Activated T-helper 17 cell treated with anti-CD3 and anti-CD28 coated beads, Interleukin-2, amount 50 U/mL, for 72 hours (primary cell): Measurements from ENCODE around the gene HBA1. TPM values are rescaled to one million over a fixed set of nuclear protein-coding genes. Genes with fewer than 3 reads are reported as not detected.
A peak's percentile ranks its signal among the peaks of the same experiment; 100 is the strongest.
"Not testable (repeated sequence)": the region's sequence is repeated elsewhere in the genome, so short reads cannot be mapped to it uniquely, and the experiment has no call there.

Experiments
- ATAC-seq: fragments of 150-1000 bp; cut with Tn5 transposase; replicated peaks from 2 replicates; pipeline ENCODE4 v1.10.0; 2021; ENCODE audit warnings: mild to moderate bottlenecking, moderate library complexity
- H3K27ac Mint-ChIP-seq: one replicate; pipeline ENCODE4 v1.8.0; 2022; ENCODE audit warnings: mixed read lengths
- H3K27me3 Mint-ChIP-seq: one replicate; pipeline ENCODE4 v1.8.0; 2022; ENCODE audit warnings: mixed read lengths
- H3K36me3 Mint-ChIP-seq: one replicate; pipeline ENCODE4 v1.8.0; 2022; ENCODE audit warnings: low read depth, mild to moderate bottlenecking, mixed read lengths
- H3K4me1 Mint-ChIP-seq: one replicate; pipeline ENCODE4 v1.8.0; 2022; ENCODE audit warnings: mixed read lengths
- H3K4me3 Mint-ChIP-seq: one replicate; pipeline ENCODE4 v1.8.0; 2022; ENCODE audit warnings: mild to moderate bottlenecking, mixed read lengths
- H3K9me3 Mint-ChIP-seq: one replicate; pipeline ENCODE4 v1.8.0; 2022; ENCODE audit warnings: mixed read lengths
- total RNA-seq, 2 donors: library from RNA; stranded (reverse); gene quantifications; one replicate each; pipeline ENCODE4 v1.2.3, GENCODE V29; 2022

Gene HBA1
- total RNA-seq, 2 donors from 2014 or later, result not detected

- not testable (repeated sequence) for H3K36me3 Mint-ChIP-seq, H3K4me3 Mint-ChIP-seq, H3K9me3 Mint-ChIP-seq, ATAC-seq, H3K4me1 Mint-ChIP-seq, H3K27ac Mint-ChIP-seq
- peaks cover 36% of the 10 kb centered on the region for H3K27me3 Mint-ChIP-seq
Observed at GRCh38 chr16:176006-176405, 474 bp upstream of the HBA1 start.

GRCh38 chr16:177394-177822 lies 928 bp downstream of the HBA1 start:
- Mint-ChIP-seq H3K36me3 (no peaks in the 10 kb centered on the region), H3K27ac (no peak overlapping the region), H3K9me3 (no peaks in the 10 kb centered on the region), H3K4me1 (no peaks in the 10 kb centered on the region), H3K27me3 (peaks cover 32% of the 10 kb centered on the region), H3K4me3 (peak overlapping the region; percentile 19)
- ATAC-seq, result no peak

GRCh38 chr16:177981-178667 lies 1.6 kb downstream of the HBA1 start:
- H3K27me3 Mint-ChIP-seq, result peaks cover 32% of the 10 kb centered on the region
- H3K9me3 Mint-ChIP-seq, result no peaks in the 10 kb centered on the region

GRCh38 chr16:178668-179015 lies 2.2 kb downstream of the HBA1 start:
- Mint-ChIP-seq H3K9me3 (no peaks in the 10 kb centered on the region), H3K27me3 (peaks cover 28% of the 10 kb centered on the region), H3K4me1 (no peaks in the 10 kb centered on the region), H3K36me3 (no peaks in the 10 kb centered on the region), H3K4me3 (no peak overlapping the region), H3K27ac (no peak overlapping the region)
- no peak for ATAC-seq

More at GRCh38 chr16:177981-178667, 1.6 kb downstream of the HBA1 start:
- H3K27ac Mint-ChIP-seq, result no peak overlapping the region
- ATAC-seq, result no peak
- H3K36me3 Mint-ChIP-seq, result no peaks in the 10 kb centered on the region
- no peaks in the 10 kb centered on the region for H3K4me1 Mint-ChIP-seq
- peak overlapping the region; percentile 19 for H3K4me3 Mint-ChIP-seq

GRCh38 chr16:179211-180092 lies 3.0 kb downstream of the HBA1 start:
- no peak for ATAC-seq
- H3K27ac Mint-ChIP-seq, result no peak overlapping the region
- peaks cover 26% of the 10 kb centered on the region for H3K27me3 Mint-ChIP-seq
- H3K36me3 Mint-ChIP-seq, result no peaks in the 10 kb centered on the region
- H3K4me3 Mint-ChIP-seq, result peak overlapping the region; percentile 42
- H3K4me1 Mint-ChIP-seq, result no peaks in the 10 kb centered on the region
- no peaks in the 10 kb centered on the region for H3K9me3 Mint-ChIP-seq

DNA sequence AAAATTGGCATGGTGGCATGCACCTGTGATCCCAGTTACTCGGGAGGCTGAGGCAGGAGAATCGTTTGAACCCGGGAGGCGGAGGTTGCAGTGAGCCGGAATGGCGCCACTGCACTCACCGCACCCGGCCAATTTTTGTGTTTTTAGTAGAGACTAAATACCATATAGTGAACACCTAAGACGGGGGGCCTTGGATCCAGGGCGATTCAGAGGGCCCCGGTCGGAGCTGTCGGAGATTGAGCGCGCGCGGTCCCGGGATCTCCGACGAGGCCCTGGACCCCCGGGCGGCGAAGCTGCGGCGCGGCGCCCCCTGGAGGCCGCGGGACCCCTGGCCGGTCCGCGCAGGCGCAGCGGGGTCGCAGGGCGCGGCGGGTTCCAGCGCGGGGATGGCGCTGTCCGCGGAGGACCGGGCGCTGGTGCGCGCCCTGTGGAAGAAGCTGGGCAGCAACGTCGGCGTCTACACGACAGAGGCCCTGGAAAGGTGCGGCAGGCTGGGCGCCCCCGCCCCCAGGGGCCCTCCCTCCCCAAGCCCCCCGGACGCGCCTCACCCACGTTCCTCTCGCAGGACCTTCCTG lies 3.7 kb downstream of the HBA1 start, which contains the start of gene HBQ1:
Gene HBQ1 (plus strand): TSS at position 359 of the 575 bp plus-strand sequence. CDS start 28 bp downstream, at position 387.
- Mint-ChIP-seq H3K27me3 (peaks cover 19% of the 10 kb centered on the region), H3K4me3 (peak within 1 kb of the TSS; percentile 42), H3K4me1 (no peaks in the 10 kb centered on the region), H3K27ac (no peak within 1 kb of the TSS), H3K36me3 (no peaks in the 10 kb centered on the region), H3K9me3 (no peaks in the 10 kb centered on the region)
- ATAC-seq, result no peak

GRCh38 chr16:180681-181564 lies 4.4 kb downstream of the HBA1 start:
- H3K4me3 Mint-ChIP-seq, result no peak overlapping the region
- peak; percentile 85 for ATAC-seq
- H3K4me1 Mint-ChIP-seq, result no peaks in the 10 kb centered on the region
- H3K27me3 Mint-ChIP-seq, result peaks cover 14% of the 10 kb centered on the region
- H3K27ac Mint-ChIP-seq, result no peak overlapping the region
- no peaks in the 10 kb centered on the region for H3K9me3 Mint-ChIP-seq
- H3K36me3 Mint-ChIP-seq, result no peaks in the 10 kb centered on the region

DNA sequence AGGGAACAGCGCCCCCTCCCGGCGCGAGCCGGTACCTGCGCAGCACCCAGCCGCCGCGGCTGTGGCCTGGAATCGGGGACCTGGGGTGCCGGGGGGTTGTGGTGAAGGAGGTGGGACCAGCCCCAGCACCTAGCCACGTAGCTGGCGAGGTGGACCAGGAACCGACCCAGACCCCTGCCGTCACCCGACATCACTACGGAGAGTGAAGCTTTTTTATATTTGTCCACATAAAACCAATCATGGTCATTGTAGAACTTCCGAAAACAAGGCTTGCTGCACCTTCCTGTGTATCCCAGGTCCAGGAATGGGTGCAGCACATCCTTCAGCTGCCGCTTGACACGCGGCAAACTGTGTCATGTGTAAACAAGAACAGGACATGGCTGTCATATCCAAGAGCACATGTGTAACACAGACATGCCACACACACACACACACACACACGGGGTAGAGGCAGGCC lies 5.1 kb downstream of the HBA1 start:
- no peak overlapping the region for H3K27ac Mint-ChIP-seq
- ATAC-seq, result no peak
- H3K4me3 Mint-ChIP-seq, result no peak overlapping the region
- H3K27me3 Mint-ChIP-seq, result peaks cover 14% of the 10 kb centered on the region
- no peaks in the 10 kb centered on the region for H3K9me3 Mint-ChIP-seq
- no peaks in the 10 kb centered on the region for H3K36me3 Mint-ChIP-seq
- H3K4me1 Mint-ChIP-seq, result no peaks in the 10 kb centered on the region

- H3K27ac Mint-ChIP-seq, result no peak overlapping the region
- no peak overlapping the region for H3K4me3 Mint-ChIP-seq
- no peaks in the 10 kb centered on the region for H3K9me3 Mint-ChIP-seq
- H3K27me3 Mint-ChIP-seq, result peaks cover 9% of the 10 kb centered on the region
- no peak for ATAC-seq
- H3K4me1 Mint-ChIP-seq, result no peaks in the 10 kb centered on the region
- peaks cover 9% of the 10 kb centered on the region for H3K36me3 Mint-ChIP-seq
Observed at GRCh38 chr16:183005-183404, 6.5 kb downstream of the HBA1 start.

GRCh38 chr16:185213-185612 lies 8.7 kb downstream of the HBA1 start:
- no peak for ATAC-seq
- no peaks in the 10 kb centered on the region for H3K27me3 Mint-ChIP-seq
- H3K27ac Mint-ChIP-seq, result no peak overlapping the region
- peaks cover 31% of the 10 kb centered on the region for H3K36me3 Mint-ChIP-seq
- no peaks in the 10 kb centered on the region for H3K4me1 Mint-ChIP-seq
- H3K9me3 Mint-ChIP-seq, result no peaks in the 10 kb centered on the region
- no peak overlapping the region for H3K4me3 Mint-ChIP-seq

DNA sequence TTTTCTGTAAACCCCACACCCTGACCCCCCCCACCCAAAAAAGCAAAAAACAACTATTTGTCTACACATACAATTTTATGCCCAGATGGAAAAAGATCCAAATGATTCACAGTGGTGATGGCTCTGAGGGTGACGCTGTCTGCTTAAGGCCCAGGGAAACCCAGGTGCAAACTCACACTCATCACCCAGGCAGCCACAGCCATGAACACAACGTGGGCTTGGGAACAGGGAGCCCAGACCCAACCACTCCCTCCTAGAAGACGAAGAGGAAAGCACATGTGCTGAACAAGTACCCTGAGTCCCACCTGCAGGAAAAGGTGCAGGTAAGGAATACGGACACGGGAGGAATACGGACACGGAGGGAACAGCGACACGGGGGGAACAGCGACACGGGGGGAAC lies 9.2 kb downstream of the HBA1 start:
- Mint-ChIP-seq H3K27me3 (no peaks in the 10 kb centered on the region), H3K27ac (no peak overlapping the region), H3K4me1 (no peaks in the 10 kb centered on the region), H3K4me3 (no peak overlapping the region), H3K9me3 (no peaks in the 10 kb centered on the region), H3K36me3 (peaks cover 36% of the 10 kb centered on the region)
- no peak for ATAC-seq

- no peak for ATAC-seq
- H3K9me3 Mint-ChIP-seq, result no peaks in the 10 kb centered on the region
- H3K4me1 Mint-ChIP-seq, result peaks cover 4% of the 10 kb centered on the region
- no peak overlapping the region for H3K27ac Mint-ChIP-seq
- peaks cover 52% of the 10 kb centered on the region for H3K36me3 Mint-ChIP-seq
- no peak overlapping the region for H3K4me3 Mint-ChIP-seq
- H3K27me3 Mint-ChIP-seq, result no peaks in the 10 kb centered on the region
Observed at GRCh38 chr16:187330-187729, 10.8 kb downstream of the HBA1 start.

DNA sequence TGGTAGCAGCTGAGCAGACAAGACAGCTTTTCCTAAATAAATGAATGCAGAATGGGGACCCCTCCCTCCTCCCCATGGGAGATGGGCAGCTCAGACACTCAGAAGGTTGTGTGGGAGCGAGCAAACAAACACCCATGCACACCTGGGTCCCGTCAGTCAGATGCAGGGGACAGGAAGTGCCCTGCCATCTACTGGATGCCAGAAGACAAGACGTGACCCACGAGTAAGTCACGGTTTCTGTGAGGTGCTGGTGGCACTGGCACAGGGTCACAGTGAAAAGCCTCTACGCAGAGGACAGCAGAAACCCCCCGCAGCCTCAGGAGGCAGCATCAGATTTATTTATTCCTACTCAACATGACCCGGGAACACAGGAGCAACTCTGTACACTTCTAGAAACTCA lies 12.2 kb downstream of the HBA1 start:
- no peak overlapping the region for H3K27ac Mint-ChIP-seq
- H3K9me3 Mint-ChIP-seq, result no peaks in the 10 kb centered on the region
- peaks cover 66% of the 10 kb centered on the region for H3K36me3 Mint-ChIP-seq
- H3K4me3 Mint-ChIP-seq, result no peak overlapping the region
- peak; percentile 47 for ATAC-seq
- peaks cover 4% of the 10 kb centered on the region for H3K4me1 Mint-ChIP-seq
- no peaks in the 10 kb centered on the region for H3K27me3 Mint-ChIP-seq

DNA sequence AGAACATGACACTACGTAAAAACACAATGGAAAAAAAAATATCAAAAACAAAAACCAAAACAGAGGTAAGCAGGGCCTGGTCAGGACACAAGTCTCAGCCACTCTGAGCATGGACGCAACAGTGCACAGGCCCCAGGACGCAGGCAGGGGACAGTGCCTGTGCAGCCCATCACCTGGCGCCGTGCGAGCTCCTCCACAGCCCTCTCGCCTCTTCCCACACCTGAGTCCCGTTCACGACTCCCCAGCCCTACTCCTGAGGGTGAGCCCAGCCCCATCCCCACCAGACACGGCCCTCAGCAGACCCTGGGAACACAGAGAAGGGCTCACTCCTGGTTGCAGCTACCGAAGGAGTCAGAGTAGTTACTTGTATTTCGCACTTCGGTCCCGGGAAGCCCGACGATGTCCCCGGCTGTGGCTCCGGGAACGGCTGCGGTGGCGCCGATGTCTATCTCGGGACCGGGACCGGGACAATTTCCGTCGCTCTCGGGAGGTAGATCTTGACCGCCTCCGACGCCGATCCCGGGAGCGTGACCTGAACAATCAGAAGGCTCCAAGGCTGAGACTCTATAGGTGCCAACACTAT lies 13.2 kb downstream of the HBA1 start:
- Mint-ChIP-seq H3K9me3 (no peaks in the 10 kb centered on the region), H3K36me3 (peaks cover 76% of the 10 kb centered on the region)

More for the DNA sequence above, 13.2 kb downstream of the HBA1 start:
- Mint-ChIP-seq H3K4me1 (peaks cover 4% of the 10 kb centered on the region), H3K4me3 (no peak overlapping the region), H3K27ac (no peak overlapping the region), H3K27me3 (no peaks in the 10 kb centered on the region)
- ATAC-seq, result no peak
